GM21390 (cell line): ENCODE data around the gene MAN2A1.

Source experiments
- ATAC-seq: cut with Tn5 transposase; IDR thresholded peaks from one replicate; pipeline ENCODE4 v1.9.1; 2021; ENCODE audit not compliant: unreplicated experiment

The MAN2A1 gene

GRCh38 chr5:109678447-109678846 is 11.3 kb upstream of the MAN2A1 start:
- ATAC-seq = no peak

- ATAC-seq = no peak
These were observed 8.0 kb upstream of the MAN2A1 start for GRCh38 chr5:109681763-109682162.

- ATAC-seq = no peak
These were observed 7.3 kb upstream of the MAN2A1 start for GRCh38 chr5:109682383-109682782.

- ATAC-seq = no peak
These were observed 3.8 kb upstream of the MAN2A1 start for GRCh38 chr5:109685916-109686315.

- no peak for ATAC-seq
These were observed 1.1 kb upstream of the MAN2A1 start for GRCh38 chr5:109688630-109688969.

- ATAC-seq = peak; percentile 72
These were observed 572 bp upstream of the MAN2A1 start for GRCh38 chr5:109688970-109689739.

GRCh38 chr5:109690242-109690974 is 681 bp downstream of the MAN2A1 start:
- peak; percentile 4 for ATAC-seq

- no peak for ATAC-seq
These were observed 1.3 kb downstream of the MAN2A1 start for GRCh38 chr5:109690975-109691574.

GRCh38 chr5:109691996-109692395 is 2.3 kb downstream of the MAN2A1 start:
- ATAC-seq = no peak

- no peak for ATAC-seq
These were observed 3.1 kb downstream of the MAN2A1 start for GRCh38 chr5:109692852-109693251.

GRCh38 chr5:109693535-109694400 is 4.0 kb downstream of the MAN2A1 start:
- no peak for ATAC-seq

GRCh38 chr5:109694451-109694891 is 4.7 kb downstream of the MAN2A1 start:
- no peak for ATAC-seq

- ATAC-seq = peak; percentile 63
These were observed 5.5 kb downstream of the MAN2A1 start for GRCh38 chr5:109695005-109695926.

- ATAC-seq = no peak
These were observed 7.6 kb downstream of the MAN2A1 start for GRCh38 chr5:109697339-109697738.

- peak; percentile 43 for ATAC-seq
These were observed 10.9 kb downstream of the MAN2A1 start for GRCh38 chr5:109700516-109701153.

- ATAC-seq = no peak
These were observed 11.5 kb downstream of the MAN2A1 start for GRCh38 chr5:109701252-109701651.

- ATAC-seq = no peak
These were observed 12.1 kb downstream of the MAN2A1 start for GRCh38 chr5:109701792-109702191.

- no peak for ATAC-seq
These were observed 13.4 kb downstream of the MAN2A1 start for GRCh38 chr5:109703166-109703565.

GRCh38 chr5:109703829-109704228 is 14.1 kb downstream of the MAN2A1 start:
- ATAC-seq = no peak
